22Rv1 (cell line): ENCODE results near the gene PCDHGA3.
A peak's percentile ranks its signal among the peaks of the same experiment; 100 is the strongest.

Experiments used
- CTCF ChIP-seq: fragments of 450-650 bp; IDR thresholded peaks from 2 replicates; pipeline ENCODE4 v1.5.1; 2017; ENCODE audit warnings: mild to moderate bottlenecking
- ZFX ChIP-seq: fragments of 450-650 bp; IDR thresholded peaks from 2 replicates; pipeline ENCODE4 v1.6.1; 2017; ENCODE audit warnings: antibody characterized with exemption, borderline replicate concordance

GRCh38 chr5:141320225-141321169, 23.1 kb upstream of the PCDHGA3 start, which contains the start of gene TAF7:
- TF ChIP-seq CTCF (peak; percentile 94), ZFX (no peak)
